Activated CD4-positive, alpha-beta T cell treated with anti-CD3 and anti-CD28 coated beads, Interleukin-2, amount 50 U/mL, for 48 hours (primary cell): Measurements from ENCODE around the gene GUK1.
A peak's percentile ranks its signal among the peaks of the same experiment; 100 is the strongest.
"Not testable (repeated sequence)": the region's sequence is repeated elsewhere in the genome, so short reads cannot be mapped to it uniquely, and the experiment has no call there.

Experiments used
- DNase-seq, 2 experiments: peaks; one replicate each; pipeline ENCODE4 v3.0.0-alpha.2; 2020

The GUK1 gene

DNA sequence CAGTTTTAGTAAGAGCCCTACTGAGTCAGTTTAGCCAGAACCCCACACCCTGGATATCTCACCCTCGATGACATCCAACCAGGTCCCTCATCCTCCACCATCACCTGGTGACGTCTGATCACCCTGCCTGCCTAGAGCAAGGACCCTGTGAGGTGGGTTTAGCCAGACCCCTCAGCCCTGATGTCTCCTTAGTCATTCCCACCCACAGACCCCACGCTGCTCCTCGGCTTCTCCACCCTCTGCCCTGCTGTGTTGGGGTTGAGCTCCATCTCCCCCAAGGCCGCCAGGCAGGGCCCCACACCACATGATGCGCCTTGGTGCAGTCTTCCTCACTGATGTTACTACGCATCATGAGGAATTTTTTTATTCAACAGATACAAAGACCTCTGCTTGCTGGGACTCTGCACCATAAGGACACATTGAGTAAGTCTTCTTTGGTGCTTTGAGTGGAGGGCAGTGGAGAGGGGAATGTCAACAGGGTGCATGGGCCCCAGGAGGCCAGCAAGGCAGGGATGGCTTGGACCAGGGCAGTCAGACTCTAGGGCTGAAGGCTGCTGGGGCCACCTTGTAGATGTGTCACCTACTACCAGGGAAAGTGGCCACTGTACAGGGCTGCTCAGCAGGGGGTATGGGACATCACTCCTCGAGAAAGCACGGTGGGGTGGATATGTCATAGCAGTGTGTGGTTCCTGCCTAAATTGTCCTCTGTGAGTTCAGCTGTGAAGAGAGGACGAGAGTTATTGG, 23.9 kb downstream of the GUK1 start:
- no peak for DNase-seq

DNA sequence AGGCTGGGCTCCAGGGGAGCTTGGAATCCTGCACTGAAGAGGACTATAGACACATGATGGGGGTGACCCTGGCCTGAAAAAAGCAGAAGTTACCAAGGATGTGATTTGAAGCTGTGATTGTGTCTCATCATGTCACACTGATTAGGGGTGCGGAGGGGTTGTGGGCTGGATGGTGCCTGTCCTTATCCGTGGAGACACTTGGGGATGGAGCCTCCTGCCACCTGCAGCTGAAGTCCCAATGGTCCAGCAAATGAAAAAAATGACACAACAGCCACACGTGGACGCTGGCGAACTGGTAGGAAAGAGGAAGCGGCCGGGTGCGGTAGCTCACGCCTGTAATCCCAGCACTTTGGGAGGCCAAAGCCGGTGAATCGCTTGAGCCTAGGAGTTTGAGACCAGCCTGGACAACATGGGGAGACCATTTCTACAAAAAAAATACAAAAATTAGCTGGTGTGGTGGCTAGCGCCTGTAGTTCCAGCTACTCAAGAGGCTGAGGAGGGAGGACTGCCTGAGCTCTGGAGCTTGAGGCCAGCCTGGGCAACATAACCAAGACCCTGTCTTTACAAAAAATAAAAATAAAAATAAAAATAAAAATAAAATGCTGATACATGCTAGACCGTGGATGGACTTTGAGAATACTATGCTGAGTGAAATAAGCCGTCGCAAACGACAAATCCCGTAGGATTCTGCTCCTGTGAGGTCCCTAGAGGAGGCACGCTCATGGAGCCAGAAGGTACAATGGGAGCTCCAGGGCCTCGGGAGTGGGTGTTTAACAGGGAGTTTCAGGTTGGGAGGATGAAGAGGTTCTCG, 24.7 kb downstream of the GUK1 start:
- DNase-seq, result no peak

DNA sequence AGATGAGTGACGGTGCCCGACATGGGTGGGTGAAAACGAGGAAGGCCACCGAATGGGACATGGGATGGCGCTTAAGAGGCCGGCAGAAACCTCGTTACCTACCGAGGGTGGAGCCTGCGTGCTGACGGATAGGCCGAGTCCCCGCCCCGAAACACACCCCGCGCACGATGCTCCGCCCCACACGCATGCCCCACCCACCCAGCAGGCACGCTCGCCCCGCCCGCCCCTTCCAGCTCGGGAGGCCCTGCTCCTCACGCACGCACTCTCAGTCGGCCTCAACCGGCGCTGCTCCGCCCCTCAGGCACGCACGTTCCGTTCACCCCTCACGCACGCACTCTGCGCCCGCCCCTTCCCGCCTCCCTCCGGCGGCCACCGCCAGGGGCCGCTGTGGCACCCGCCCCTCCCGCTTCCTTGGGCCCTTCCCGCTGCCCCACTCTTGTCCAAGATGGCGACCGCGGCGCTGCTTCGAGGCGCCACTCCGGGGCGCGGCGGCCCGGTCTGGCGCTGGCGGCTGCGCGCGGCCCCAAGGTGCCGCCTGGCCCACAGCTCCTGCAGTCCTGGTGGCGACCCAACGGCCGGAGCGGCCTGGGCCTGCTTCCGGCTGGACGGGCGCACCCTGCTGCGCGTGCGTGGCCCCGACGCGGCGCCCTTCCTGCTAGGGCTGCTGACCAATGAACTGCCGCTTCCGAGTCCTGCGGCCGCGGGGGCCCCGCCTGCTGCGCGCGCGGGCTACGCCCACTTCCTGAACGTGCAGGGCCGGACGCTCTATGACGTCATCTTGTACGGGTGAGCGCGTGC, 25.5 kb downstream of the GUK1 start, which contains the start of gene IBA57:
Gene IBA57, plus strand, starts transcription at position 433 of the 798 bp plus-strand sequence. Its CDS starts 13 bp downstream, at position 446.
- DNase-seq, result peak; percentile 99 to 100

DNA sequence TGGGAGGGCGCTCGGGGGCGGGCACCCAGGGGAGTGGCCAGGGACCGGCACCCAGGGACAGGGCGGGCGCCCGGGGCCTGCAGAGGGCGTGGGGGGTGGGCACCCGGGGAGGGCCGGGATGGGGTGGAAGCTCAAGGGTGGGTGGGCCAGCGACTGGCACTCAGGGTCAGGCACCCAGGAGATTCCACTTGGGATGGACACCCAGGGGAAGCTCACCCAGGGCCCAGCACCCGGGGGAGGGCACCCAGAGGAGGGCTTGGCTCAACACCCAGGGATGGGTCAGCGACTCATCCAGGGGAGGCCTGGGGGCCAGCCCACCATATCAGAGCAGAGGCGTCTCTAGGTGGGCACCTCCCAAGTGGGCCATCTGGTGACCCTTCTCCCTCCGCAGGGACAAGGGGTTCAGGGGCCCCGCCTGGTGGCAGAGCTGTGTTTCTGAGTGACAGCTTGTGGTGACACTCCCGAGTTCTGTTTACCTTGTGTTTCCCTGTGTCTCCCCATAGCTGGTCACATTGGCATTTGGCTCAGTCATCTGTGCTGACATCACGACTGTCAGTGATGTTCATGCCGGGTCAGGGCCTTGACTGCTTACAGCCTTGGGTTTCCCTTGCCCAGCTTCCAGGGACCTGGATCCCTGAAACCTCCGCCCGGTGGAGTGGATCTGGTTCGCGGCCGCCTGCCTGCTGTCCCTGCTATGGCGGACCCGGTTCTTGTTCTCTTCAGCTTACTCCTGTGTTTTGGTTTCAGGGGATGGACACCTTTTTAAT, 26.3 kb downstream of the GUK1 start:
- DNase-seq, result peak; percentile 58 to 67

- DNase-seq, result no peak
Measured at GRCh38 chr1:228168563-228169270, 28.6 kb downstream of the GUK1 start.

DNA sequence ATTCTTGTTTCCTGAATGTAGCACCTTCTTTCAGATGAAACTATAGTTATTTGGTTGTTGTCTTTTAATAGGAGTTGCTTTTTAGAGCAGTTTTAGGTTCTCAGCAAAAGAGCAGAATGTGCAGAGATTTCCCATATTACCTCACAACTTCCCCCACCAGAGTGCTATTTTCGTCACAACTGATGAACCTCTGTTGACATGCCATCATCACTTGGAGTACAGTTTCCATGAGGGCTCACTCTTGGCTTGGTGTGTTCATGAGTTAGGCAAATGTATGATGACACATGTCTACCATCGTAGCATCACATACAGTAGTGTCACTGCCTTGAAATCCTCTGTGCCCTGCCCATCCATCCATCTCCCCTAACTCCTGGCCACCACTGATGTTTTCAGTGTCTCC, 29.3 kb downstream of the GUK1 start:
- no peak for DNase-seq

- no peak for DNase-seq
Measured at GRCh38 chr1:228170666-228171065, 30.6 kb downstream of the GUK1 start.

- no peak for DNase-seq
Measured at GRCh38 chr1:228171221-228171891, 31.3 kb downstream of the GUK1 start.

DNA sequence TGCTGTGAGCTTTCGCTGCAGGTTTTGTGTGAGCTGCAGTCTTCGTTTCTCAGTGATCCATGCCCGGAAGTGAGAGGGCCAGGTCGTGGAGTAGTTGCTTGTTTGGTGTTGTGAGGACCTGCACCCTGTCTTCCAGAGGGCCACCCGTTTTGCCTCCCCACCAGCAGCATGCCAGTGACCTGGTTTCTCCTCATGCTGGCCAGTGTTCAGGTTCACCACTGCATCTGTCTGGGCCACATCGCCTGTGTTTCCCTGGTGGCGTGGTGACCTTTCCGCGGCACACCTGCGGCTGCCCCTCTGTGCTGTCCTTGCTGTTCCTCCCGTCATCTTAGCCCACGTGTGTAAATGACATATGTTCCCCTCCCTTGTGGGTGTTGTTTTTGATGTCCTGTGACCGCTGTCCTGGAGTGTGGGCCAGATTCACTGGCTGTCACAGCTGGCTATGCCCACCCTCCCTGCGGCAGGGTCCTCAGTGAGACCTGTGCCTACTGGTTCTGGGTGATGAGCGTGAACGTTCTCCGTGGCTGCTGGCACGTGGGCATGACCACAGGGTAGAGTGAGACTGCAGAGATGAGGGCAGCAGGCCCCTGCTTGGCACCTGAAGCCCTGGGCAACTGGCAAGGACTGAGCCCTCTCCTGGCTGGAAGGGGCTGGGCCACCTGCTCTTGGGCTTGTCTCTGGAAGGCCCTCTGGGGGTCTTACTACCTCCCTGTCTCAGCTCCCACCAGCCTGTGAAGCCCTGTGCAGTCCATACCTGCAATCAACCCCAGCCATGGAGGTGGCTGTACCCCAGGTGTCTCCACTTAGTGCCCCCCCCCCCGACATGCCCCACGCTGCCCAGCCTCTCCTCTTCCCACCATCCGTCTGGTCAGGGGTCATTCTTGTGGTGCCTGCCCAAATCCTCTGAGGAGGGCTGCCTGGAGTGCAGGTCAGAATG, 32.8 kb downstream of the GUK1 start:
- DNase-seq, result no peak

DNA sequence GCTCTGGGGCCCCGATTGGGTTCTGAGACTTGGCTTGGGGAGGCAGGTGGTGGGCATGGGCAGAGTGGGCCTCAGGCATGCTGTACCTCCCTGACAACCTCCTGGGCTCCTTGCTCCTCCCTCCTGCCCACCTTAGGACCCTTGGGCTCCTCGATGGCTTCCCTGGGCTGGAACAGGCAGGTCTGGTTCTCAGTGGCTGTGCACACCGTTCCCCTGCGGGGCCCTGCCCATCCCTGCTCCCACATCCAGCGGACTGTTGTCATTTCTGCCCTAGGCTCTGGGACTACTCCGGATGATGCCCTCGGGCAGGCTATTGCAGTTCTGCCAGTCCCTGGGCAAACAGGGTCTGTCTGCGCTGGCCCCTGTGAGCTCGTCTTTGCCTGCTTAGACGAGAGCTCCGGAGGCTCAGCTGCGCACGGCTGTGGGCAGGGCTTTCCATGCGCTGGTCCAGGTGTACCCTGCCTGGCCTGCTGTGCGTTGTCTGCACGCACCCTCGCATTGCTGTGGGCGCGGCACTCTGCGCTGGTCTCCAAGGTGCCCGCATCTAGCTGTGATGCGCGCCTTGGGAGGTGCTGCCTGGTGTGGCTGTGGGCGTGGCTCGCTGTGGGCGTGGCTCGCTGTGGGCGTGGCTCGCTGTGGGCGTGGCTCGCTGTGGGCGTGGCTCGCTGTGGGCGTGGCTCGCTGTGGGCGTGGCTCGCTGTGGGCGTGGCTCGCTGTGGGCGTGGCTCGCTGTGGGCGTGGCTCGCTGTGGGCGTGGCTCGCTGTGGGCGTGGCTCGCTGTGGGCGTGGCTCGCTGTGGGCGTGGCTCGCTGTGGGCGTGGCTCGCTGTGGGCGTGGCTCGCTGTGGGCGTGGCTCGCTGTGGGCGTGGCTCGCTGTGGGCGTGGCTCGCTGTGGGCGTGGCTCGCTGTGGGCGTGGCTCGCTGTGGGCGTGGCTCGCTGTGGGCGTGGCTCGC, 33.7 kb downstream of the GUK1 start:
- DNase-seq, result not testable (repeated sequence)

DNA sequence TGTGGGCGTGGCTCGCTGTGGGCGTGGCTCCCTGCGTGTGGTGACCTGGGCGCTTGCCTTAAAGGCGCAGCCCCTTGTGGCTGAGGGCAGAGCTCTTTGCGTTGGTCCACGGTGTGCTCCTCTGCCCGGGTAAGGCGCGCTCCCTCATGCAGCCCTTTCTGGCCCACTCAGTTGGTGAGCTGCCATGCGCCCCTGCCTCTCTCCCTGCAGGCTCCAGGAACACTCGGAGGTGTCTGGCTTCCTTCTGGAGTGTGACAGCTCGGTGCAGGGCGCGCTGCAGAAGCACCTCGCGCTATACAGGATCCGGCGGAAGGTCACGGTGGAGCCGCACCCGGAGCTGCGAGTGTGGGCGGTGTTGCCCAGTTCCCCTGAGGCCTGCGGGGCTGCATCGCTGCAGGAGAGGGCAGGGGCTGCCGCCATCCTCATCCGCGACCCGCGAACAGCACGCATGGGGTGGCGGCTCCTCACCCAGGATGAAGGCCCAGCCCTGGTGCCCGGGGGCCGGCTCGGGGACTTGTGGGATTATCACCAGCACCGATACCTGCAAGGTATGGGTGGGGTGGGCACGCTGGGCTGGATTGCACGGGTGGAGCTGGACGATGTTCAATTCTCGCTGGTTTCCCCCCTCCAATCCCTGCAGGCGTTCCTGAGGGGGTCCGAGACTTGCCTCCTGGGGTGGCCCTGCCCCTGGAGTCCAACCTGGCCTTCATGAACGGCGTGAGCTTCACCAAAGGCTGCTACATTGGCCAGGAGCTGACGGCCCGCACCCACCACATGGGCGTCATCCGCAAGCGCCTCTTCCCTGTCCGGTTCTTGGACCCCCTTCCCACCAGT, 34.6 kb downstream of the GUK1 start:
- DNase-seq, result no peak

- no peak for DNase-seq
Measured at GRCh38 chr1:228175316-228176023, 35.4 kb downstream of the GUK1 start.

DNA sequence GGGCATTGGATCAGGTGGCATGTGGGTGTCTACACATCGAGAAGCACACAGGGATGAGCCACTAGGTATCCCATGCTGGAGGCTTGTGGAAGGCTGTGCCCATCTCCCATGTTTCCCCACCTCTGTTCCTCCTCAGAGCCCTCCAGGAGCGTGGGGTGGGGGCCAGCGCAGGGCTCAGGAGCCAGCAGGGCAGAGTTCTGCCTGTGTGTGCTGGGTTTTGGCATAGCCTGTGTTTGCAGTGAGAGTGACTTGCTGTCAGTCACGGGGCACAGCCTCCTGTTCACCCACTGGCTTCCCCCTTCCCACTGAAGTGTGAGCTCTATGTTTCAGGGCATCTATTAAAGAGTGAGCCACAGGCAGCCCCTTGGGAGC, 35.9 kb downstream of the GUK1 start:
- no peak for DNase-seq

- DNase-seq, result no peak
Measured at GRCh38 chr1:228176461-228177182, 36.5 kb downstream of the GUK1 start.

- no peak for DNase-seq
Measured at GRCh38 chr1:228177183-228177475, 37.0 kb downstream of the GUK1 start.
